GM19467 (cell line): ENCODE results near the gene CFAP57.
A peak's percentile ranks its signal among the peaks of the same experiment; 100 is the strongest.
"Not testable (repeated sequence)": the region's sequence is repeated elsewhere in the genome, so short reads cannot be mapped to it uniquely, and the experiment has no call there.

Source experiments
- ATAC-seq: cut with Tn5 transposase; IDR thresholded peaks from one replicate; pipeline ENCODE4 v1.9.1; 2021; ENCODE audit warnings: mild to moderate bottlenecking, moderate library complexity; ENCODE audit not compliant: unreplicated experiment

The CFAP57 gene

GRCh38 chr1:43172527-43172972, 420 bp downstream of the CFAP57 start:
- peak; percentile 41 for ATAC-seq

GRCh38 chr1:43174873-43175272, 2.7 kb downstream of the CFAP57 start:
- ATAC-seq: no peak

DNA sequence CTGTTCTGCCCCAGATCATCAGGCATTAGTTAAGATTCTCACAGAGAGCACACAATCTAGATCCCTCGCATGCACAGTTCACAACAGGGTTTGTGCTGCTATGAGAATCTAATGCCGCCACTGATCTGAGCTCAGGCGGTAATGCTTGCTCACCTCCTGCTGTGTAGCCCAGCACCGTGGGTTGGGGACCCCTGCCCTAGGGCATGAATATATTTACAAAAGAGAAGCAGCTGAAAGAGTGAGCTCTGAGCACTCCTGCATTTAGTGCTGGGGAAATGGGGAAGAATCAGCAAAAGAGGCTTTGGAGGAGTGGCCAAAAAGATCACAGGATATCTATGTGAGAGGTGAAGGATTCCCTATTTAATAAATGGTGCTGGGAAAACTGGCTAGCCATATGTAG, 5.6 kb downstream of the CFAP57 start:
- ATAC-seq: no peak

- ATAC-seq: no peak
Observed at GRCh38 chr1:43184388-43184787, 12.3 kb downstream of the CFAP57 start.

GRCh38 chr1:43184995-43185394, 12.9 kb downstream of the CFAP57 start:
- no peak for ATAC-seq

- ATAC-seq: no peak
Observed at GRCh38 chr1:43188106-43188505, 16.0 kb downstream of the CFAP57 start.

- no peak for ATAC-seq
Observed at GRCh38 chr1:43194509-43194908, 22.4 kb downstream of the CFAP57 start.

DNA sequence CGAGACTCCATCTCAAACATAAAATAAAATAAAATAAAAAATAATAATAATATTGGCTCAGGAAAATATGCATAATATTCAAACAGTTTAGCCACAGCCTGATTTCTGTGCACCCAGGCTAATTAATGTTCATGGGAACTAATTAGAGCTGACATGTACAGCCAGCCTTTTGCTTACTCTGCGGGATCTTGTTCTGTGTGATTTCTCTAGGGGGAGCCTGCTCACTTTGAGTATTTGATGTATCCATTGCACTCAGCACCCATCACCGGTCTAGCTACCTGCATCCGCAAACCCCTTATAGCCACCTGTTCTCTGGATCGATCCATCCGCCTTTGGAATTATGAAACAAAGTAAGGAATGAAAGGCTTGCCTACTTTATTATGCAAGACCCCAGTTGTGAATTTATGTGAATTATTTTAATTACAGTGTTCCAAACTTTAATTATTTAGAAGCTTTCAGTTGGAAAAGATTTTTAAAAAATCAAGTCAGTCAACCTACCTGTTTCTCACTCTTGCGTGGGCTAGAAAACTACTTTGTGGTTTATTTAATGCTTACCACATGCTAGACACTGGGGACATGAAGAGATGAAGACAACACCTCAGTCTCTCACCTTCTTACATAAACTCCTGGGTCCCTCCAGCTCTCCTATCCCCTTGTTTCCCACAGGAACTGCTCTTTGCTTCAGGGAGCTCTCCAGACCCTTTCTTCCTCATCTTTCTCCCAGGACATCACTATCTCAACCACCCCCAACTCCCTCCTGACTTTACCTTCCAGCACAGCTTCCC, 25.4 kb downstream of the CFAP57 start:
- ATAC-seq: no peak

- peak; percentile 60 for ATAC-seq
Observed at GRCh38 chr1:43199093-43199726, 27.1 kb downstream of the CFAP57 start.

DNA sequence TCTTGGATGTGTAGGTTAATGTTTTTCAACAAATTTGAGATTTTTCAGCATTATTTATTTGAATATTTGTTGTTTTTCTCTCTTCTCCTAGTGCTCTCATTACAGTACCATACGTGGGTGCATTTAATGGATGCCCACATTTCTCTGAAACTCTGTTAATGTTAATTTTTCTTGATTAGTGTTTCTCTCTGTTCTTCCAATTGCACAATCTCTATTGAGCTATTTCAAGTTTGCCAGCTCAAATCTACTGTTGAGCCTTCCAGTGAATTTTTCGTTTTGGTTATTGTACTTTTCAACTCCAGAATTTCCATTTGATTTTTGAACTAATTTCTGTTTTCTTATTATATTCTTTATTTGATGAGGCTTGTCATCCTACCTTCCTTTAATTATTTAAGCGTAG, 31.7 kb downstream of the CFAP57 start:
- no peak for ATAC-seq

GRCh38 chr1:43204394-43204793, 32.3 kb downstream of the CFAP57 start:
- ATAC-seq: no peak

DNA sequence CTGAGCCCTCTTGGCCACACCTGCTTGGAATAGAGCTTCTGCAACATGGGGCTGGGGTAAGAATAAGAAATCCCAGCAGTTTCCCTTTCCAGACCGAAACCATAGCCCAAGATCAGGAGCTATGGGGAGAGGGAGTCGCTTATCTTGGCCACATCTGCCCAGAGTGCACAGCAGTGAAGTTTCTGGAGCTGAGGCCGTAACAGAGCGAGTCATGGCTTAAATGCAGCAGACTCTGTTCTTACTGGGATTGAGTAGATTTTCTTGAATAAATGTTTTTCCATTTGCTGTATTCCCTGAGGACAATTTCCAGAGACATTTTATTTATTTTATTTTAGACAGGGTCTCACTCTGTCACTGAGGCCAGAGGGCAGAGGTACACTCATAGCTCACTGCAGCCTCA, 33.5 kb downstream of the CFAP57 start:
- ATAC-seq: no peak

DNA sequence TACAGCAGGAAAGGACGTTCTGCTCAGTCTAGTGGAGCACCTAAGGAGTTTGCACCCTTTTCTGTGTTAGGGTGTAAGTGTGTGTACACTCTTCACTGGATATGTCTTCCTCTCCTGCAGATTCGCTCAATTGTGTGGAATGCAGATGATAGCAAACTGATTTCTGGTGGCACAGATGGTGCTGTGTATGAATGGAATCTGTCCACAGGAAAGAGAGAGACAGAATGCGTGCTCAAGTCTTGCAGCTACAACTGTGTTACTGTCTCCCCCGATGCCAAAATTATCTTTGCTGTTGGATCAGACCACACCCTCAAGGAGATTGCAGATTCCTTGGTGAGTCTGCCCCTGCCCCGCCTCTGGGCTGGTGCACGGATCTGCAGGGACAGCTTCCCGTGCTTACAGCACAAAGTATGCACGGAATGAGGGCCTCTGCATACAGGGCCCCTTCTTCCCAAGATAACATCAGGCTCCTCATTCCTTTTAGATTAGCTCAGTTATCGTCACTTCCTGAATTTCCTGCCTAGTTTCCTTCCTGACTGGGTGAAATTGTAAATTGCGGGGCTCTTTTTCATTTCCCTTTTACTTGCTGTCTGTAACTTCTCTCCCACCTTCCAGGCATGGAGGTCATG, 34.6 kb downstream of the CFAP57 start:
- no peak for ATAC-seq

- ATAC-seq: no peak
Observed at GRCh38 chr1:43207229-43207853, 35.2 kb downstream of the CFAP57 start.

GRCh38 chr1:43208277-43208676, 36.1 kb downstream of the CFAP57 start:
- ATAC-seq: not testable (repeated sequence)

GRCh38 chr1:43214501-43215444, 42.6 kb downstream of the CFAP57 start:
- no peak for ATAC-seq

DNA sequence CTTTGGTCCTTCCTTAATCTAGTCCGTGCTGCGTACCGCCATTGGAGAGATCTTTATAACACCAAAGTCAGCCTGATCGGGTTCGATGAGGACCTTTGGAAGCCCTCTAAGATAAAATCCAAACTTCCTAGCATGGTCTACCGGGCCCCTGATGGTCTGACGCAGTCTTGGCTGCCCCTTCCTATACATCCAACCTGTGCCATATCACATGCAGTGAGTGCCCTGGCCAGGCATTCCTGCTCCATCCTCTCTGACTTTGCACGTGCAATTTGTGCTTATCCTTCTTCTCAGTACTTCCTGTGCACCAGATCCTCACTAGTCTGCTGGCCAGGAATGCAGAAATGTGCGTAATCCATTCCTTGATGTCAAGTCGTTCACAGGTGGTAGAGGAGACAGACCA, 45.6 kb downstream of the CFAP57 start:
- no peak for ATAC-seq

GRCh38 chr1:43220905-43221778, 49.0 kb downstream of the CFAP57 start:
- peak; percentile 64 for ATAC-seq

DNA sequence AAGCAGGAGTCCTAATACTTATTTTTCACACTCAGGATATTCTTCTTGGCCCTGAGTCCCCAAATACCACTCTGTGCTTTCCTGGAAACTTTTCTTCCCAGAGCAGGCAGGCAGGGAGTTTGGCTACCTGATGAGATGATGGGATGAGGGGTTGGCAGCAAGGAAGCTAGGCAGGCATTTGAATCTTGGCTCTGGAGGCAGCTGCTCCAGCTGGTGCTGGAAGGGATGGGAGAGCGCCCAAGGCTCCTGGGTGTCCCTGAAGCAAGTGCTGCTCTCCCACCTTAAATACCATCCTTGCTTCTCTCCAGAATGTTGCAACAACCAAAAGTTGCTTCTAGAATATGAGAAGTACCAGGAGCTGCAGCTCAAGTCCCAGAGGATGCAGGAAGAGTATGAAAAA, 49.7 kb downstream of the CFAP57 start:
- ATAC-seq: no peak
